Measurements from ENCODE around the gene FOXK1. TPM values are rescaled to one million over a fixed set of nuclear protein-coding genes. Genes with fewer than 3 reads are reported as not detected.

FOXK1 gene
- total RNA-seq, 1 experiment from 2014 or later = 22.1 TPM

- no peaks in the 10 kb centered on the region; the same call in 1 of the 2 replicates for H3K36me3 ChIP-seq
- H3K27ac ChIP-seq = no peak overlapping the region
- H3K4me3 ChIP-seq = no peak overlapping the region
- no peak for DNase-seq
- H3K27me3 ChIP-seq = no peaks in the 10 kb centered on the region
- H3K9me3 ChIP-seq (replicated peaks) = no peaks in the 10 kb centered on the region
- no peaks in the 10 kb centered on the region for H3K4me1 ChIP-seq
Observed at GRCh38 chr7:4702961-4703512, 20.9 kb downstream of the FOXK1 start.

GRCh38 chr7:4703532-4703931, 21.4 kb downstream of the FOXK1 start:
- H3K9me3 ChIP-seq (replicated peaks) = no peaks in the 10 kb centered on the region
- no peak overlapping the region for H3K27ac ChIP-seq
- H3K4me1 ChIP-seq = no peaks in the 10 kb centered on the region
- no peaks in the 10 kb centered on the region; the same call in 1 of the 2 replicates for H3K36me3 ChIP-seq
- H3K27me3 ChIP-seq = no peaks in the 10 kb centered on the region
- no peak for DNase-seq
- H3K4me3 ChIP-seq = no peak overlapping the region

GRCh38 chr7:4706384-4707216, 24.5 kb downstream of the FOXK1 start:
- no peaks in the 10 kb centered on the region for H3K27me3 ChIP-seq
- H3K4me1 ChIP-seq = no peaks in the 10 kb centered on the region
- no peak overlapping the region for H3K4me3 ChIP-seq
- H3K27ac ChIP-seq = no peak overlapping the region
- H3K36me3 ChIP-seq = no peaks in the 10 kb centered on the region; the same call in 1 of the 2 replicates
- no peaks in the 10 kb centered on the region for H3K9me3 ChIP-seq (replicated peaks)
- no peak for DNase-seq

GRCh38 chr7:4707217-4707741, 25.2 kb downstream of the FOXK1 start:
- H3K9me3 ChIP-seq (replicated peaks) = no peaks in the 10 kb centered on the region
- no peaks in the 10 kb centered on the region for H3K27me3 ChIP-seq
- no peak for DNase-seq
- no peak overlapping the region for H3K27ac ChIP-seq
- no peak overlapping the region for H3K4me3 ChIP-seq
- no peaks in the 10 kb centered on the region for H3K4me1 ChIP-seq
- no peaks in the 10 kb centered on the region; the same call in 1 of the 2 replicates for H3K36me3 ChIP-seq

- no peaks in the 10 kb centered on the region; the same call in 1 of the 2 replicates for H3K36me3 ChIP-seq
- H3K4me1 ChIP-seq = no peaks in the 10 kb centered on the region
- H3K27ac ChIP-seq = no peak overlapping the region
- H3K4me3 ChIP-seq = no peak overlapping the region
- no peak for DNase-seq
- no peaks in the 10 kb centered on the region for H3K9me3 ChIP-seq (replicated peaks)
- H3K27me3 ChIP-seq = no peaks in the 10 kb centered on the region
Observed at GRCh38 chr7:4707980-4708411, 25.9 kb downstream of the FOXK1 start.

GRCh38 chr7:4709187-4709586, 27.1 kb downstream of the FOXK1 start:
- no peak overlapping the region for H3K4me3 ChIP-seq
- DNase-seq = no peak
- no peaks in the 10 kb centered on the region for H3K36me3 ChIP-seq
- H3K27ac ChIP-seq = no peak overlapping the region
- no peaks in the 10 kb centered on the region for H3K27me3 ChIP-seq
- no peaks in the 10 kb centered on the region for H3K4me1 ChIP-seq
- H3K9me3 ChIP-seq (replicated peaks) = 0 out of 2 replicates have a peak, but pooled peaks cover under 1% of the 10 kb centered on the region

- Histone ChIP-seq H3K27ac (no peak overlapping the region), H3K27me3 (no peaks in the 10 kb centered on the region), H3K4me1 (no peaks in the 10 kb centered on the region), H3K36me3 (peaks cover 2% of the 10 kb centered on the region; the same call in 1 of the 2 replicates), H3K9me3 (replicated peaks) (0 out of 2 replicates have a peak, but pooled peaks cover 2% of the 10 kb centered on the region), H3K4me3 (no peak overlapping the region)
- no peak for DNase-seq
Observed at GRCh38 chr7:4711093-4711492, 29.0 kb downstream of the FOXK1 start.

- H3K4me3 ChIP-seq = no peak overlapping the region
Observed at GRCh38 chr7:4711634-4712033, 29.5 kb downstream of the FOXK1 start.

GRCh38 chr7:4712281-4713182, 30.4 kb downstream of the FOXK1 start:
- Histone ChIP-seq H3K4me1 (no peaks in the 10 kb centered on the region), H3K9me3 (replicated peaks) (0 out of 2 replicates have a peak, but pooled peaks cover 2% of the 10 kb centered on the region), H3K27ac (no peak overlapping the region), H3K4me3 (no peak overlapping the region), H3K27me3 (no peaks in the 10 kb centered on the region), H3K36me3 (peaks cover 2% of the 10 kb centered on the region; the same call in 1 of the 2 replicates)
- DNase-seq = no peak

More at GRCh38 chr7:4711634-4712033, 29.5 kb downstream of the FOXK1 start:
- no peak for DNase-seq
- H3K27ac ChIP-seq = no peak overlapping the region
- no peaks in the 10 kb centered on the region for H3K4me1 ChIP-seq
- no peaks in the 10 kb centered on the region for H3K27me3 ChIP-seq
- 0 out of 2 replicates have a peak, but pooled peaks cover 2% of the 10 kb centered on the region for H3K9me3 ChIP-seq (replicated peaks)
- H3K36me3 ChIP-seq = peaks cover 2% of the 10 kb centered on the region; the same call in 1 of the 2 replicates

- no peak for DNase-seq
- Histone ChIP-seq H3K4me1 (no peaks in the 10 kb centered on the region), H3K9me3 (replicated peaks) (0 out of 2 replicates have a peak, but pooled peaks cover 2% of the 10 kb centered on the region), H3K27ac (no peak overlapping the region), H3K27me3 (no peaks in the 10 kb centered on the region), H3K36me3 (peaks cover 2% of the 10 kb centered on the region; the same call in 1 of the 2 replicates), H3K4me3 (no peak overlapping the region)
Observed at GRCh38 chr7:4713183-4713784, 31.2 kb downstream of the FOXK1 start.

- H3K9me3 ChIP-seq (replicated peaks) = 0 out of 2 replicates have a peak, but pooled peaks cover 2% of the 10 kb centered on the region
- DNase-seq = no peak
- H3K27ac ChIP-seq = no peak overlapping the region
- H3K36me3 ChIP-seq = peaks cover 2% of the 10 kb centered on the region; the same call in 1 of the 2 replicates
- no peak overlapping the region for H3K4me3 ChIP-seq
- H3K4me1 ChIP-seq = no peaks in the 10 kb centered on the region
- no peaks in the 10 kb centered on the region for H3K27me3 ChIP-seq
Observed at GRCh38 chr7:4714161-4714700, 32.1 kb downstream of the FOXK1 start.

GRCh38 chr7:4714767-4715409, 32.8 kb downstream of the FOXK1 start:
- H3K9me3 ChIP-seq (replicated peaks) = 0 out of 2 replicates have a peak, but pooled peaks cover 2% of the 10 kb centered on the region

GRCh38 chr7:4715410-4715776, 33.3 kb downstream of the FOXK1 start:
- DNase-seq = no peak
- Histone ChIP-seq H3K4me3 (no peak overlapping the region), H3K27ac (no peak overlapping the region), H3K9me3 (replicated peaks) (0 out of 2 replicates have a peak, but pooled peaks cover 2% of the 10 kb centered on the region), H3K27me3 (no peaks in the 10 kb centered on the region), H3K4me1 (no peaks in the 10 kb centered on the region), H3K36me3 (peaks cover 2% of the 10 kb centered on the region; the same call in 1 of the 2 replicates)

More at GRCh38 chr7:4714767-4715409, 32.8 kb downstream of the FOXK1 start:
- Histone ChIP-seq H3K27me3 (no peaks in the 10 kb centered on the region), H3K4me3 (no peak overlapping the region), H3K27ac (no peak overlapping the region), H3K36me3 (peaks cover 2% of the 10 kb centered on the region; the same call in 1 of the 2 replicates), H3K4me1 (no peaks in the 10 kb centered on the region)
- no peak for DNase-seq

All from SJCRH30 (cell line).